HG02973 (cell line): ENCODE measurements around the gene TMOD4.
"Not testable (repeated sequence)": the region's sequence is repeated elsewhere in the genome, so short reads cannot be mapped to it uniquely, and the experiment has no call there.

Experiments used
- ATAC-seq: cut with Tn5 transposase; IDR thresholded peaks from one replicate; pipeline ENCODE4 v1.9.1; 2021; ENCODE audit warnings: moderate library complexity; ENCODE audit not compliant: unreplicated experiment

TMOD4 gene

DNA sequence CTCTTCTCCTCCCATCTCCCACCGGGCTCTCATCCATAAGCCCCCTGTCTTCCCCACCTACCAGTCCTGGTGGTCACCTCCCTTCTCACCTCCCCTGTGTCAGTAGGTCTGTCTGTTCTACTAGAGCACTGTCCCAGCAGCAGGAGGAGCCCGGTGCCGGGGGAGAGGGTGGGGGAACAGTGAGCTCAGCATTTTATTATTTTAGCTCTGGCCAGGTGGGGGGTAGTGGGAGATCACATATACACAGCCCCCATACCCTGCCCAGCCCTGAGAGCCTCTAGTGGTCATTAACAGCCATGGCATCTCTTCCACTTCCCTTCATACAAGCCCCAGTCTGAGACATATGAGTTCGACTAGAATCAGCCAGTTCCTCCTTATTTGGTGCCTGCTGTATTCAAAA lies at the start of gene TMOD4:
Gene TMOD4 (minus strand): TSS at position 119 of the 400 bp plus-strand sequence. CDS start 1,106 bp downstream, outside the sequence.
- no peak for ATAC-seq

DNA sequence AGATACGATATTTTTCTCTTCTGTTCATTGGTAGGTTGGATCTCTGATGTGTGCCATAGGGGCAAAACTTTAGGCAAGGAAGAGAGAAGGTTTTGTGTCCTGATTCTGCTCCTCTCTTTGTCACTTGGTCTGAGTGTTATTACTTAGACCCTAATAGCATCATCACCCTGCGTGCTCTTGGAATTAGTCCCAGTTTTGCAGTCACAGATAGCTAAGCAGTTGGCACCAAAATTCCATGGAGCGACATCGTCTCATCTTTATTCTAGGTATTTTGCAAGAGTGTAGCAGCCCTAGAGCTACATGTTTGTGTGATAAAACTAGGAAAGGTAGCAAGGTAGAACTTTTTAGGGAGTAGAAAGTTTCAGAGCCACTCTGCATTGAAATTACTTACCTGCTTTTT lies 46.3 kb upstream of the TMOD4 start:
- no peak for ATAC-seq

GRCh38 chr1:151221616-151222015 lies 45.8 kb upstream of the TMOD4 start:
- no peak for ATAC-seq

DNA sequence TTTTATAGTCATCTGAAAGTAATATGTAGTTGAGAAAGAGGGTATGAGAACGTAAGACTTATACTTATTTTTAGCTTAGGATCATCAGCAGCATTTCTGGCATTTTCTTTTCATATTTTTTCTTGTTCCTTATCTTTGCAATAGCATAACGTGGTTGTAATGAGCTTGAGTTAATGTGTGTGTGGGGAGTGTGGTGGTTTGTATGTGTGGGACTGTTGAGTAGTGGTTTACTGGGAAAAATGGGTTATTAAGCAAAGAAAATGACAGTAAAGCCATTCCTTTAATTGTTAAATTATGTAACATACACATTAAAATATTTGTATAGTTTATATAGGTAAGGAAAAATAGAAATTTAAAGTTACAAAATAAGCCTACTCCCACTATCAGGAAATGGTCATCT lies 37.8 kb upstream of the TMOD4 start:
- no peak for ATAC-seq

- ATAC-seq = no peak
Measured at GRCh38 chr1:151211972-151212705, 36.4 kb upstream of the TMOD4 start.

DNA sequence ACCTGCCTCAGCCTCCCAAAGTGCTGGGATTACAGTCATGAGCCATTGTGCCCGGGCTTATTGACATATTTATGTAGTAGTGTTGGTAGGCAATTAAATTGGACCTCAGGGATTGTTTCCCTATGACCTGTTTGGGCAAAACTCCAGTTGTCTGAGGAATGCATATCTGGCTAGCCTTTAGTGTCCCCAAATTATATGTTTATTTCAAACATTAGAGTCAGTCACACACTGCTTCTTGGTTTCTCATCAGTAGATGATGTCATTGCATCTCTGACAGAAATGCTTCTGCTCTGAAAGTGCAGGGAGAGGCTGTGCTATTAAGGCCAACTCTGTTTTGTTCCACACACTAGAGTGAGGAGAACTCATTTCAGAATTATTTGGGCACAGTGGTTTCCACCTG lies 35.0 kb upstream of the TMOD4 start:
- no peak for ATAC-seq

GRCh38 chr1:151205381-151205965 lies 29.7 kb upstream of the TMOD4 start:
- not testable (repeated sequence) for ATAC-seq

GRCh38 chr1:151199873-151200581 lies 24.2 kb upstream of the TMOD4 start:
- ATAC-seq = no peak

DNA sequence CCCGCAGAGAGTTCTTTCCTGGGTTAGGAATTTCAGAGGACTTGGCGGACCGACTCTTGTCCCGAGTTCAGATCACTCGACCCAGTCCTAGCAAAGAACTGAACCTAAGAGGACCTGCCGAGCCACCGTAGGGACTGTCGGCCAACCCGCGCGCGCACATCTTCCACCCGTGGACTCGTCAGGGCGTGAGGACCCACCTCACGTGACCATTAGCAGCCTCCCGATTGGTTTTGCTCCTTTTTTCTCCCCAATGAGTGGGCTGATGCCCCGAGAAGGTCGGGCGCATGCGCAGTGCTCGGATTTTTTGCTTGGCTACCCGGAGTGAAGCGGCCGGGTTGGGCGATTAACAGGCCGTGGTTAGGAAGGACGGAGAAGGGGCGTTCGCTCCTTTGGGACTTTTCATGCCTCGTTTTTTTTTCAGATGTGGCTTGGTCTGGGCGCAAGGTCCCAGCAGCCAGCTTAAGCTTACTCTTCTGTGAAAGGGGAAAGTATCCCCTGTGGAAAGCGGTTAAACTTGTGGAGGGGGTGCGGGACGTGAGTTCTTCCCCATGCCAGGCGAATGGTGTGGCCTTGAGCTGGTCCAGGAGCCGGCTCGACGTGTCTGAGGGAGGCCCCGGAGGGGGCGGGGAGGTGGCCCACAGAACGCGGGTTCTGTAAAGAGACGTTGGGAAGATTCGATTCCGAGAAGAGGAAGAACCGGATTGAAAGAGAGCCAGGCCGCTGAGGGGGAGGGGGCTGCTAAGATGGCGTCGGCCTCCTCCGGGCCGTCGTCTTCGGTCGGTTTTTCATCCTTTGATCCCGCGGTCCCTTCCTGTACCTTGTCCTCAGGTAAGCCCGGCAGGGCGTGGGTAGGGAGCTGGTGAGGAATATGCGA lies 22.7 kb upstream of the TMOD4 start, which contains the start of gene PIP5K1A:
Gene PIP5K1A (plus strand): TSS at position 299 of the 874 bp plus-strand sequence. CDS start 445 bp downstream, at position 744.
- peak; percentile 79 for ATAC-seq

- ATAC-seq = no peak
Measured at GRCh38 chr1:151197863-151198253, 22.1 kb upstream of the TMOD4 start.

GRCh38 chr1:151196292-151196800 lies 20.6 kb upstream of the TMOD4 start:
- no peak for ATAC-seq

DNA sequence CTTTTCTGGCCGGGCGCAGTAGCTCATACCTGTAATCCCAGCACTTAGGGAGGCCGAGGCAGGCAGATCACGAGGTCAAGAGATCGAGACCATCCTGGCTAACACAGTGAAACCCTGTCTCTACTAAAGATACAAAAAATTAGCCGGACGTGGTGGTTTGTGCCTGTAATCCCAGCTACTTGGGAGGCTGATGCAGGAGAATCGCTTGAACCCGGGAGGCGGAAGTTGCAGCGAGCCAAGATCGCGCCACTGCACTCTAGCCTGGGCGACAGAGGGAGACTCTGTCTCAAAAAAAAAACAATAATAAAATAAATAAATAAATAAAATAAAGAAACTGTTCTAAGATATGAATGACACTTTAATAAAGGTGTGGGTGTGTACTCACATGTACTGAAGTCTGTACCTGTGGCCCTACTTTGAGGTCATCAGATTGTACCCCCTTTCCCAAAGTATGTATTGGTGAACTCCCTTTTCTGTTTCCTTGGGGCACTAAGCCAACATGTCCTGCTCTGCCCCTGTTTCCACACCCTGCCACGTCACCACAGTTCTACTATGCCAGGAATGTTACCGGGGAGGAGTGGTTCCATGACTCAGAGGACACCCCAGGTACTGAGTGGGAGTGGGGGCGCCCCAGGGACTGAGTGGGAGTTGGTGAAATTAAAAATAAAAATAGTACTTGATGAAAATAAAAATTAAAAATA lies 19.3 kb upstream of the TMOD4 start:
- not testable (repeated sequence) for ATAC-seq

- ATAC-seq = no peak
Measured at GRCh38 chr1:151193856-151194255, 18.1 kb upstream of the TMOD4 start.

- ATAC-seq = no peak
Measured at GRCh38 chr1:151193304-151193703, 17.5 kb upstream of the TMOD4 start.

GRCh38 chr1:151192047-151192446 lies 16.3 kb upstream of the TMOD4 start:
- no peak for ATAC-seq

DNA sequence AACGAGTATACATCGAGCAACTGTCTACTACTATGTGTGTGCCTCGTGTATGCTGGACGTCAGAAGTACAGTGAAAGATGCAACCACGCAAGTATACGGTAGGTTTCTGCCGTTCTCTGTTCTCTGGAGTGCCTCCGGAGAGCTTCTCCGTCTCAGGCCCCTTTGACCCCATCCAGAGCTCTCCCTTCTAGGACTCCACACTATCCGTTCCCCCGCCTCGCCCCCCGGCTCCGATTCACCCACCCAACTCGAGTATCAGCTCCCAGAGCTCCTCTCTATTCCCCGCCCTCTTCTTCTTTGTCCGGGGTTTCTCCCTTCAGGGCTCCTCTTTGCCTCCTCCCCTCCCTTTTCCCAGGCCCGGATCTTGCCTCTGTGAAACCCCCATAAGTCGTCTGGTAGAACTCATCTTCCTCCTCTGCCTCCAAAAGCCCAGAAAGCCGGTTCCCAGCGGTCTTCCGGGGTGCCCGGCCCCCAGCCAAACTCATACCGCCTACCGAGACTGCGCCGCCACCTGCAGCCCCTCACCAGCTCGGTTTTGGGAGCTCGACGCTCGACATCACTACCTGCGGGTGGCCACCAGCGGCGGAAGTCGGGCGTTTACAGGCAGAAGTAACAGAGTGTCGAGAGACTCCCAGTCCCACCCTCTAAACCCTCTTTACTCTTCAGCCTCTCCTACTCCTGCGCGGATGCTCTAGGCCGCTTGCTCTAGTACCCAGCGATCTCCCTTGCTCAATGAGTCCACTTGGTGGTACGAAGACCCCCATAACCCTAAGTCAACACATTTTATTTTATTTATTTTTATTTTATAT lies 14.1 kb upstream of the TMOD4 start, which contains the start of gene VPS72:
Gene VPS72 (minus strand): TSS at position 561 of the 809 bp plus-strand sequence. CDS start 76 bp downstream, at position 485.
- ATAC-seq = peak; percentile 80

GRCh38 chr1:151188667-151189066 lies 12.9 kb upstream of the TMOD4 start:
- ATAC-seq = not testable (repeated sequence)

DNA sequence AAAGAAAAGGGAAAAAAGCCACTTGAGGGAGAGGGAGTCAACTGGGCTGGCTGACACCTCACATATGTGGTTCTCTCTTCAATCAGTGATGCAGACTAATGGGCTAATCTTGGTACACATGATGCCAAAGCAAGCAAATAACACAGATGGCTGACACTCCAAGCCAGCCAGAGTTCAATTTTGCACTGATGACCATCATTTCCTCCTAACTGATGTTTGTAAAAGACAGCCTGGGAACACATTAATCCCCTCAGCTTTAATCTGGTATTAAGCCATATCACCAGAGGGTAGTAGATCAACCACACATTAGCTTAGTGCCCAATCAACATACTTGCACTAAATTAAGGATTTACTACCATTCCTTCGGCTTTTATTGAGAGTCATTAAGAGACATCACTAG lies 11.4 kb upstream of the TMOD4 start:
- ATAC-seq = no peak

GRCh38 chr1:151184211-151184610 lies 8.4 kb upstream of the TMOD4 start:
- ATAC-seq = no peak
